Measurements from ENCODE around the gene SLC6A1.

Gene SLC6A1

DNA sequence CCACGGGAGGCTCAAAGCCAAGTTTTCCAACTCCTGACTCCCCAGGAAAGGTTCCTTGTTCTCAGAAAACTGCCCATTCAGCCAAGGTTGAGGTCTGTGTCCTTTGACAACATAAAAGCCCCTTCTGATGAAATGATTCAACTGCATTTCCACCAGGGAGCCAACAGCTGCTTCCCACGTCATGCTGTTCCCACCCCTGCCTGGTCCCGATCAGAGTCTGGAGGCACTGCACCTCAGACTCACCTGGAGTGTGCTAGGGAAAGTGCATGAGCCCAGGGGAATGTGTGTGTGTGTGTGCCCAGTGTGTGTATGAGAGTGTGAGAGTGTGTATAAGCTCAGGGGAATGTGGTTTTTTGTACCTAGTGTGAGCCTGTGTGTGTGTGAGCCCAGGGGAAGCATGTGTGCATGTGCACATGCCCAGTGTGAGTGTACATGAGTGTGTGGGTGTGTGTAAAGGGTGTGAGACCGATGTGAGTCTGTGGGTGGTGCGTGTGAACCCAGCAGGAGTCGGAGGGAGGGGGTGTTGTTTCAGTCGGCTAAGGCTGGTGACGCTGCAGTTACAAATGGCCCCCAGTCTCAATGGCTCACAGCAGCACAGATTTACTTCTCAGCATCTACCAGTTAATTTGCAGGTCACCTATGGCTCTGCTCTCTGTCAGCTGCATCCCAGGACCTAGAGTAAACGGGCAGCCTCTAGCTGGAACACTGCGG is 20.3 kb upstream of the SLC6A1 start:
- Histone ChIP-seq H3K36me3 (ENCODE audit: control insufficient read depth in 2 of 2, insufficient read depth in 2 of 2, low read length in 2 of 2) (no peaks in the 10 kb centered on the region), H3K27ac (ENCODE audit: low read length) (no peak overlapping the region), H3K4me1 (ENCODE audit: control insufficient read depth, insufficient read depth, low read length) (no peaks in the 10 kb centered on the region), H3K27me3 (ENCODE audit: control insufficient read depth in 1 of 2, insufficient read depth in 2 of 2, low read length in 2 of 2) (peaks cover 5 to 31% of the 10 kb centered on the region in 2 donors), H3K9ac (ENCODE audit: low read length in 2 of 2) (no peak overlapping the region), H3K4me3 (ENCODE audit: low read length in 2 of 2) (no peak overlapping the region), H3K9me3 (ENCODE audit: control insufficient read depth in 2 of 2, low read length in 2 of 2) (peaks cover 0 to 2% of the 10 kb centered on the region in 2 donors)

GRCh38 chr3:10973046-10973595 is 19.4 kb upstream of the SLC6A1 start:
- H3K27ac ChIP-seq (ENCODE audit: low read length) = no peak overlapping the region
- peaks cover 0 to 2% of the 10 kb centered on the region in 2 donors for H3K9me3 ChIP-seq (ENCODE audit: control insufficient read depth in 2 of 2, low read length in 2 of 2)
- peaks cover 5 to 31% of the 10 kb centered on the region in 2 donors for H3K27me3 ChIP-seq (ENCODE audit: control insufficient read depth in 1 of 2, insufficient read depth in 2 of 2, low read length in 2 of 2)
- H3K4me1 ChIP-seq (ENCODE audit: control insufficient read depth, insufficient read depth, low read length) = no peaks in the 10 kb centered on the region
- no peak overlapping the region for H3K4me3 ChIP-seq (ENCODE audit: low read length in 2 of 2)
- H3K9ac ChIP-seq (ENCODE audit: low read length in 2 of 2) = no peak overlapping the region
- H3K36me3 ChIP-seq (ENCODE audit: control insufficient read depth in 2 of 2, insufficient read depth in 2 of 2, low read length in 2 of 2) = no peaks in the 10 kb centered on the region

DNA sequence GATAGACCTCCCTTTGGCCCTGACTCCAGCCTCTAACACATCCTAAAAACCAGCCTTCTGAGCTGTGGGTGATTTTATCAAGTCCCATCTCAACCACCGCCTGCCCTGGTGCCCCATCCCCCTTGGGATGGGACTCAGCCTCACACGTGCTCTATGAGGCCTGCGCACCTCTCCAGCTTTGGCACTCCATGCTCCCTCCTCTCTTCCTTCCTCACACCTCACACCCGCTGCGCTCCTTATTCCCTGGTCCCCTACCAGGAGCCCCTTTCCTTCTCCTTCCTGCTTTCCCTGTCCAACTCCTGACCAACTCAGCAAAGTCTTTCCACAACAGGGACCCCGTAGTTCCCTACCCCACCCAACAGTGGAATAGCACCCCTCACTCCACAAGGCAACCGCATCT is 18.4 kb upstream of the SLC6A1 start:
- no peak overlapping the region for H3K9ac ChIP-seq (ENCODE audit: low read length in 2 of 2)
- peaks cover 5 to 30% of the 10 kb centered on the region in 2 donors for H3K27me3 ChIP-seq (ENCODE audit: control insufficient read depth in 1 of 2, insufficient read depth in 2 of 2, low read length in 2 of 2)
- H3K27ac ChIP-seq (ENCODE audit: low read length) = no peak overlapping the region
- H3K9me3 ChIP-seq (ENCODE audit: control insufficient read depth in 2 of 2, low read length in 2 of 2) = peaks cover 0 to 2% of the 10 kb centered on the region in 2 donors
- H3K4me3 ChIP-seq (ENCODE audit: low read length in 2 of 2) = no peak overlapping the region
- H3K4me1 ChIP-seq (ENCODE audit: control insufficient read depth, insufficient read depth, low read length) = no peaks in the 10 kb centered on the region
- no peaks in the 10 kb centered on the region for H3K36me3 ChIP-seq (ENCODE audit: control insufficient read depth in 2 of 2, insufficient read depth in 2 of 2, low read length in 2 of 2)

- Histone ChIP-seq H3K4me1 (ENCODE audit: control insufficient read depth, insufficient read depth, low read length) (no peaks in the 10 kb centered on the region), H3K27me3 (ENCODE audit: control insufficient read depth in 1 of 2, insufficient read depth in 2 of 2, low read length in 2 of 2) (peaks cover 5 to 26% of the 10 kb centered on the region in 2 donors), H3K9me3 (ENCODE audit: control insufficient read depth in 2 of 2, low read length in 2 of 2) (peaks cover 0 to 2% of the 10 kb centered on the region in 2 donors), H3K4me3 (ENCODE audit: low read length in 2 of 2) (no peak overlapping the region), H3K9ac (ENCODE audit: low read length in 2 of 2) (no peak overlapping the region), H3K27ac (ENCODE audit: low read length) (no peak overlapping the region), H3K36me3 (ENCODE audit: control insufficient read depth in 2 of 2, insufficient read depth in 2 of 2, low read length in 2 of 2) (no peaks in the 10 kb centered on the region)
Observed at GRCh38 chr3:10974746-10975375, 17.7 kb upstream of the SLC6A1 start.

DNA sequence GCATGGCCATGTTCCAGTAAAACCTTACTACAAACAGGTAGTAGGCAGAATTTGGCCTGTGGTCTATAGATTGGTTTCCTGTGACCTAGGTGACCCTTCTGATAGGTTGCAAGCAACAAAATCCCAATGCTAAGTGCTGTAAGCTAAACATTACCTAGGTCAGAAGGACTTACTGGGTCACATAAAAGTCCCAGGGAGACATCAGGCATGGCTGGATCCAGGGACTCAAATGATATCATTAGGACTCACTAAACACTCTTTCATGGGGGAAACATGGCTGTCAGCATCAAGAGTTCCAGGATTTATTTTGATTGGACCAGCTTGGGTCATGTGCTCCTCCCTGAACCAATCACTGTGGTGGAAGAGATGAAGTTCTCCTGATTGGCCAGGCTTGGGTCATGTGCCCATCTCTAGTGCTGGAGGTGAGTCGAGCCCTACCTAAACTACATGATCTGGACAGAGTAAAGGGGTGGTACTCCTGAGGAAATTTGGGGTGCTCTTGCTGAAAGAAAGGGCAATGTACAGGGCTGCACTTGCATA is 16.8 kb upstream of the SLC6A1 start:
- no peak overlapping the region for H3K27ac ChIP-seq (ENCODE audit: low read length)
- H3K9ac ChIP-seq (ENCODE audit: low read length in 2 of 2) = no peak overlapping the region
- no peak overlapping the region for H3K4me3 ChIP-seq (ENCODE audit: low read length in 2 of 2)
- H3K36me3 ChIP-seq (ENCODE audit: control insufficient read depth in 2 of 2, insufficient read depth in 2 of 2, low read length in 2 of 2) = no peaks in the 10 kb centered on the region
- no peaks in the 10 kb centered on the region for H3K4me1 ChIP-seq (ENCODE audit: control insufficient read depth, insufficient read depth, low read length)
- H3K27me3 ChIP-seq (ENCODE audit: control insufficient read depth in 1 of 2, insufficient read depth in 2 of 2, low read length in 2 of 2) = peaks cover 5 to 26% of the 10 kb centered on the region in 2 donors
- H3K9me3 ChIP-seq (ENCODE audit: control insufficient read depth in 2 of 2, low read length in 2 of 2) = peaks cover 0 to 2% of the 10 kb centered on the region in 2 donors

DNA sequence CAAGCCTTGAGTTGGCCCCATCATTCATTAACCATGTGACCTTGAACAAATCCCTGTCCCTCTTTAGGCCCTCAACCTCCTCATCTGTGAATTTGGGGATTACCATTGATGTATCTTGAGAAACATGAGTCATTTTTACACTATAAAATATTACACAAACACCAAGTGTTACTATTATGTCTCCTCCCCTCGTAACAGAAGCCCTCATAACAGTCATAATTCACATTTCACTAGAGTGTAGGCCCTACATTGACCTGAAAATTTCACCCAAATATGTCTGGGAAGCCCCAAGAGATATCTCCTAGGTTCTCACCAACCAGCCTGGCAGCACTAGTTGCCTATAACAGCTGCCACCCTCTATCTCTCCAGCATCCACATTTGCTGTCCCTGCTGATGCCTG is 15.8 kb upstream of the SLC6A1 start:
- H3K4me1 ChIP-seq (ENCODE audit: control insufficient read depth, insufficient read depth, low read length) = no peaks in the 10 kb centered on the region
- no peaks in the 10 kb centered on the region for H3K36me3 ChIP-seq (ENCODE audit: control insufficient read depth in 2 of 2, insufficient read depth in 2 of 2, low read length in 2 of 2)
- H3K27me3 ChIP-seq (ENCODE audit: control insufficient read depth in 1 of 2, insufficient read depth in 2 of 2, low read length in 2 of 2) = peaks cover 3 to 19% of the 10 kb centered on the region in 2 donors
- no peak overlapping the region for H3K9ac ChIP-seq (ENCODE audit: low read length in 2 of 2)
- no peak overlapping the region for H3K4me3 ChIP-seq (ENCODE audit: low read length in 2 of 2)
- H3K9me3 ChIP-seq (ENCODE audit: control insufficient read depth in 2 of 2, low read length in 2 of 2) = peaks cover 0 to 2% of the 10 kb centered on the region in 2 donors
- H3K27ac ChIP-seq (ENCODE audit: low read length) = no peak overlapping the region

GRCh38 chr3:10977892-10978510 is 14.5 kb upstream of the SLC6A1 start:
- Histone ChIP-seq H3K4me3 (ENCODE audit: low read length in 2 of 2) (no peak overlapping the region), H3K27ac (ENCODE audit: low read length) (no peak overlapping the region), H3K9me3 (ENCODE audit: control insufficient read depth in 2 of 2, low read length in 2 of 2) (peaks cover 0 to 2% of the 10 kb centered on the region in 2 donors), H3K36me3 (ENCODE audit: control insufficient read depth in 2 of 2, insufficient read depth in 2 of 2, low read length in 2 of 2) (no peaks in the 10 kb centered on the region), H3K27me3 (ENCODE audit: control insufficient read depth in 1 of 2, insufficient read depth in 2 of 2, low read length in 2 of 2) (peaks cover 0 to 15% of the 10 kb centered on the region in 2 donors), H3K9ac (ENCODE audit: low read length in 2 of 2) (no peak overlapping the region), H3K4me1 (ENCODE audit: control insufficient read depth, insufficient read depth, low read length) (peaks cover 2% of the 10 kb centered on the region)

- Histone ChIP-seq H3K4me1 (ENCODE audit: control insufficient read depth, insufficient read depth, low read length) (peaks cover 2% of the 10 kb centered on the region), H3K4me3 (ENCODE audit: low read length in 2 of 2) (no peak overlapping the region), H3K9me3 (ENCODE audit: control insufficient read depth in 2 of 2, low read length in 2 of 2) (peaks cover 0 to 2% of the 10 kb centered on the region in 2 donors), H3K27me3 (ENCODE audit: control insufficient read depth in 1 of 2, insufficient read depth in 2 of 2, low read length in 2 of 2) (peaks cover 0 to 7% of the 10 kb centered on the region in 2 donors), H3K36me3 (ENCODE audit: control insufficient read depth in 2 of 2, insufficient read depth in 2 of 2, low read length in 2 of 2) (no peaks in the 10 kb centered on the region), H3K9ac (ENCODE audit: low read length in 2 of 2) (no peak overlapping the region), H3K27ac (ENCODE audit: low read length) (no peak overlapping the region)
Observed at GRCh38 chr3:10978956-10979355, 13.6 kb upstream of the SLC6A1 start.

- Histone ChIP-seq H3K27ac (ENCODE audit: low read length) (no peak overlapping the region), H3K9ac (ENCODE audit: low read length in 2 of 2) (no peak overlapping the region), H3K4me1 (ENCODE audit: control insufficient read depth, insufficient read depth, low read length) (peaks cover 2% of the 10 kb centered on the region), H3K36me3 (ENCODE audit: control insufficient read depth in 2 of 2, insufficient read depth in 2 of 2, low read length in 2 of 2) (no peaks in the 10 kb centered on the region), H3K9me3 (ENCODE audit: control insufficient read depth in 2 of 2, low read length in 2 of 2) (peaks cover 0 to 2% of the 10 kb centered on the region in 2 donors), H3K27me3 (ENCODE audit: control insufficient read depth in 1 of 2, insufficient read depth in 2 of 2, low read length in 2 of 2) (peaks cover 0 to 3% of the 10 kb centered on the region in 2 donors), H3K4me3 (ENCODE audit: low read length in 2 of 2) (no peak overlapping the region)
Observed at GRCh38 chr3:10980312-10980711, 12.2 kb upstream of the SLC6A1 start.

DNA sequence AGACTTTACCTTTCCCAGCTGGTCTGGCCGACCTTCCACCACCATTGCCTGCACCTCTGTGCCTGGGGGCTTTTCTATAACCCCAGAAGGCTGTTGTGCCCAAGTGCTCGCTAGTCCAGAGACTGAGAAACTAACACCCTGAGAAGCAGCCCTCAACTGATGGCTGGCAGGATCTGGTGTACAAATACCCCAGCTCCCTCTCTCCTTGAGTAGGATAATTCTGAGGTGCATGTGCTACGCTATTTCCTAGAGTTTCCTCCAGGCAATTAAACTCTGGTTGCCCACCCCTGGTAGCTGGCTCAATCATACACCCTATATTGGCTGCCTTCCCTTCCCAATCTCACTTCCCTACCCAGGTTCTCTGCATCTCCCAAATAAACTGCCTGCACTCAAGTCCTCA is 11.5 kb upstream of the SLC6A1 start:
- H3K4me1 ChIP-seq (ENCODE audit: control insufficient read depth, insufficient read depth, low read length) = peaks cover 2% of the 10 kb centered on the region
- H3K27ac ChIP-seq (ENCODE audit: low read length) = no peak overlapping the region
- no peak overlapping the region for H3K9ac ChIP-seq (ENCODE audit: low read length in 2 of 2)
- H3K36me3 ChIP-seq (ENCODE audit: control insufficient read depth in 2 of 2, insufficient read depth in 2 of 2, low read length in 2 of 2) = no peaks in the 10 kb centered on the region
- no peak overlapping the region for H3K4me3 ChIP-seq (ENCODE audit: low read length in 2 of 2)
- H3K27me3 ChIP-seq (ENCODE audit: control insufficient read depth in 1 of 2, insufficient read depth in 2 of 2, low read length in 2 of 2) = peaks cover 0 to 3% of the 10 kb centered on the region in 2 donors
- H3K9me3 ChIP-seq (ENCODE audit: control insufficient read depth in 2 of 2, low read length in 2 of 2) = no peaks in the 10 kb centered on the region
